ENCODE data around the gene DGKI. TPM values are rescaled to one million over a fixed set of nuclear protein-coding genes. Genes with fewer than 3 reads are reported as not detected.

The DGKI gene
- total RNA-seq, 5 donors from 2014 or later (not counting 1 experiment from before 2014, with no cell fraction given) = not detected

DNA sequence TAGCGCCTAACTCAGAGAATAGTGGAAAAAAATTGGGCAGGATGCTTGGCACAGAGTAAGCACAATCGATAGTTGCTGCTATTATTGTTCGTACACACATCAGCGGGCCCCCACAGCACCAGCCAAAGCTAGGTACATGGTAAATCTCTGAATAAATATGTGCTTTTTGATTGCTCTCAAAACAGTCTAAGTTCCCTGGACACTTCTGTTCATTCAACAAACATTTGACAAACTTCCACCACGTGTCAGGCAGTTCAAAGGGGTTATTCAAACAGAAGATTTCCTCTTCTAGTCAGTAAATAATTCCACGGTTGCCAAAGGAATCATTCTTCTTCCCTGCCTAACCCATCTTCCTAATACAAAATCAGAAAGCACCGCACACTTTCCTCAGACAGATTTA is 150.8 kb downstream of the DGKI start:
- Histone ChIP-seq H3K9me3 (no peaks in the 10 kb centered on the region), H3K27me3 (replicated peaks in 1 of 2; ENCODE audit: control insufficient read depth in 2 of 2, extremely low read depth in 1 of 2, insufficient read depth in 2 of 2, low read length in 1 of 2) (peaks cover 0 to 2% of the 10 kb centered on the region in 2 experiments), H3K36me3 (ENCODE audit: control insufficient read depth in 2 of 2, extremely low read depth in 1 of 2, insufficient read depth in 1 of 2, low read length in 1 of 2) (no peaks in the 10 kb centered on the region), H3K4me1 (ENCODE audit: control insufficient read depth in 1 of 2, extremely low read depth in 1 of 2, insufficient read depth in 2 of 2, low read length in 2 of 2) (no peaks in the 10 kb centered on the region), H3K27ac (ENCODE audit: low read length) (no peak overlapping the region), H3K4me3 (ENCODE audit: control insufficient read depth in 1 of 2, extremely low read depth in 1 of 2, low read length in 1 of 2) (no peak overlapping the region)
- peaks cover 7 to 9% of the 10 kb centered on the region in 2 donors for H3K27me3 Mint-ChIP-seq
- POLR2A ChIA-PET = no interaction called here
- no peak for DNase-seq
- H3K27ac Mint-ChIP-seq = no peak overlapping the region
- WGBS (ENCODE audit: insufficient coverage) = 40% methylated on average over 2 of the region's 7 CpGs
- H3K4me3 Mint-ChIP-seq = no peak overlapping the region
- no peaks in the 10 kb centered on the region for H3K4me1 Mint-ChIP-seq
- no peaks in the 10 kb centered on the region for H3K9me3 Mint-ChIP-seq
- no peak for ATAC-seq (replicated peaks in 1 of 4)
- no peaks in the 10 kb centered on the region for H3K36me3 Mint-ChIP-seq
- CTCF ChIA-PET = no interaction called here

DNA sequence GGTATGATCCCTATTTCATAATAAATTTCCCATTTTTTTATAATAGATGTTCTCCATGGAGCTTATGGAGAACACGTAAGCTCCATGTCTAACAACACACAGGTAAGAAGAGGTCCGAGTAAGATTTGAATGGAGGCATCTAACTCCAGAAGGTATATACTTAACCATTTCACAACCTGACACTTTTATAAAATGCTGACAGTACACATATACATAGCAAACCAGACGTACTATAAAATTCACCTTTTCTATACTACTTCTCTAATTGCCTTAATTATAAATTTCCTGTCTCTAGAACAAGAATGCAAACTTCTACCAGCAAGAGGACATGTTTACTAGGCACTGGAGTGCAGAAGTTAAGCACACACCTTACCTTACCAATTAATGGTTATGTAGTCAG is 151.3 kb downstream of the DGKI start:
- ChIA-PET CTCF (no interaction called here), POLR2A (no interaction called here)
- ATAC-seq (replicated peaks in 1 of 4) = no peak
- no peak overlapping the region for H3K4me3 Mint-ChIP-seq
- no peaks in the 10 kb centered on the region for H3K9me3 Mint-ChIP-seq
- Histone ChIP-seq H3K36me3 (ENCODE audit: control insufficient read depth in 2 of 2, extremely low read depth in 1 of 2, insufficient read depth in 1 of 2, low read length in 1 of 2) (no peaks in the 10 kb centered on the region), H3K27me3 (replicated peaks in 1 of 2; ENCODE audit: control insufficient read depth in 2 of 2, extremely low read depth in 1 of 2, insufficient read depth in 2 of 2, low read length in 1 of 2) (peaks cover 0 to 2% of the 10 kb centered on the region in 2 experiments), H3K27ac (ENCODE audit: low read length) (no peak overlapping the region), H3K4me1 (ENCODE audit: control insufficient read depth in 1 of 2, extremely low read depth in 1 of 2, insufficient read depth in 2 of 2, low read length in 2 of 2) (no peaks in the 10 kb centered on the region), H3K9me3 (no peaks in the 10 kb centered on the region), H3K4me3 (ENCODE audit: control insufficient read depth in 1 of 2, extremely low read depth in 1 of 2, low read length in 1 of 2) (no peak overlapping the region)
- H3K27me3 Mint-ChIP-seq = peaks cover 7 to 8% of the 10 kb centered on the region in 2 donors
- no peaks in the 10 kb centered on the region for H3K4me1 Mint-ChIP-seq
- no peaks in the 10 kb centered on the region for H3K36me3 Mint-ChIP-seq
- no peak overlapping the region for H3K27ac Mint-ChIP-seq
- 86% methylated on average over 2 of the region's 3 CpGs for WGBS (ENCODE audit: insufficient coverage)
- DNase-seq = no peak

DNA sequence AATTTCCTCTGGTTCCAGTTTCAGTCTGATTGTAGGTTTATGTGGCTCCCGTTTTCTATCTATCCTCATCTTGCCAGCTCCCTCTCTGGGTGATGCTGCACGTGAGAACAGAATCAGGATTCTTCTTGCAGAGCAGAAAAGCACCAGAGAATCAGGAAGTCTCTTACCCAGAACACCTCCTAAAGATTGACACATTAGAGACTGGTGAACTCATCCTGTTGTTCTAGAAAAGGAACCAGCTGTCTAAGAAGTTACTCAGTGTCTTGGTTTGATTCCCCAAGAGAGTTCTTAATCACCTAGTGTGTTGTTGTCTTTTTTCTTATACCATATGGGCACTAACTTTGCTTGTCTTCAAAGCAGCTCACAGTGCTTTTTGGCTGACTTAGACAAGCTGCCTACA is 152.4 kb downstream of the DGKI start:
- ATAC-seq (replicated peaks in 1 of 4) (no peak), DNase-seq (no peak)
- POLR2A ChIA-PET = no interaction called here
- no peaks in the 10 kb centered on the region for H3K9me3 Mint-ChIP-seq
- H3K4me1 ChIP-seq (ENCODE audit: control insufficient read depth in 1 of 2, extremely low read depth in 1 of 2, insufficient read depth in 2 of 2, low read length in 2 of 2) = no peaks in the 10 kb centered on the region
- no peaks in the 10 kb centered on the region for H3K36me3 ChIP-seq (ENCODE audit: control insufficient read depth in 2 of 2, extremely low read depth in 1 of 2, insufficient read depth in 1 of 2, low read length in 1 of 2)
- H3K4me3 Mint-ChIP-seq = no peak overlapping the region
- H3K9me3 ChIP-seq = no peaks in the 10 kb centered on the region
- no peak overlapping the region for H3K4me3 ChIP-seq (ENCODE audit: control insufficient read depth in 1 of 2, extremely low read depth in 1 of 2, low read length in 1 of 2)
- WGBS (ENCODE audit: insufficient coverage) = no CpG with 5 or more reads among the region's 2 CpGs
- H3K36me3 Mint-ChIP-seq = no peaks in the 10 kb centered on the region
- H3K27me3 ChIP-seq (replicated peaks in 1 of 2; ENCODE audit: control insufficient read depth in 2 of 2, extremely low read depth in 1 of 2, insufficient read depth in 2 of 2, low read length in 1 of 2) = peaks cover 0 to 2% of the 10 kb centered on the region in 2 experiments
- no peaks in the 10 kb centered on the region for H3K4me1 Mint-ChIP-seq
- H3K27ac ChIP-seq (ENCODE audit: low read length) = no peak overlapping the region
- peaks cover 8 to 13% of the 10 kb centered on the region in 2 donors for H3K27me3 Mint-ChIP-seq
- CTCF ChIA-PET = no interaction called here
- H3K27ac Mint-ChIP-seq = no peak overlapping the region

DNA sequence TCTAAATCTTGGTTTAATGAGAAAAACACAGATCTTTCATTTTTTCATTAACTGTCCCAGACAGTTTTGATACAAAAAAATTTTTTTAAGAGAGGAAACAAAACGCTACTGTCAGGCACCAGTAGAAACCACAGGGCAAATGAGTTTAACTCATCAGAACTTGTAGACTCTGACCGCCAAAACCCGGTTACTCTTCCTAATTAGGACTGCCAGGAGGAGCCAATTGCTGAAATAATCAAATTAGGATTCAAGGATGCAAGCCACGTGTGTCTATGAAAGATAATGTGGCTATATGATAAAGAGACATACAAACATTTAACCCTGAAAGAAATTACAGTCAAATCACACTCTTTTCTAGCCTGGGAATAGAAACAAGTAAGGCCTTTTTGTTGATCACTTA is 154.4 kb downstream of the DGKI start:
- ChIA-PET POLR2A (no interaction called here), CTCF (interaction anchor here in 1 of 2 donors (0.6 kb wide), 1 partner anchor 196 kb away, joined by 3 read pairs; no protein-coding TSS in a partner anchor)
- Mint-ChIP-seq H3K36me3 (no peaks in the 10 kb centered on the region), H3K27me3 (peaks cover 4 to 13% of the 10 kb centered on the region in 2 donors), H3K9me3 (no peaks in the 10 kb centered on the region), H3K4me3 (no peak overlapping the region), H3K27ac (no peak overlapping the region), H3K4me1 (no peaks in the 10 kb centered on the region)
- no peaks in the 10 kb centered on the region for H3K9me3 ChIP-seq
- no peaks in the 10 kb centered on the region for H3K4me1 ChIP-seq (ENCODE audit: control insufficient read depth in 1 of 2, extremely low read depth in 1 of 2, insufficient read depth in 2 of 2, low read length in 2 of 2)
- 71% methylated on average over 1 of the region's 4 CpGs for WGBS (ENCODE audit: insufficient coverage)
- H3K27ac ChIP-seq (ENCODE audit: low read length) = no peak overlapping the region
- no peaks in the 10 kb centered on the region for H3K36me3 ChIP-seq (ENCODE audit: control insufficient read depth in 2 of 2, extremely low read depth in 1 of 2, insufficient read depth in 1 of 2, low read length in 1 of 2)
- H3K4me3 ChIP-seq (ENCODE audit: control insufficient read depth in 1 of 2, extremely low read depth in 1 of 2, low read length in 1 of 2) = no peak overlapping the region
- no peak for DNase-seq
- no peaks in the 10 kb centered on the region for H3K27me3 ChIP-seq (replicated peaks in 1 of 2; ENCODE audit: control insufficient read depth in 2 of 2, extremely low read depth in 1 of 2, insufficient read depth in 2 of 2, low read length in 1 of 2)
- ATAC-seq (replicated peaks in 1 of 4) = no peak

DNA sequence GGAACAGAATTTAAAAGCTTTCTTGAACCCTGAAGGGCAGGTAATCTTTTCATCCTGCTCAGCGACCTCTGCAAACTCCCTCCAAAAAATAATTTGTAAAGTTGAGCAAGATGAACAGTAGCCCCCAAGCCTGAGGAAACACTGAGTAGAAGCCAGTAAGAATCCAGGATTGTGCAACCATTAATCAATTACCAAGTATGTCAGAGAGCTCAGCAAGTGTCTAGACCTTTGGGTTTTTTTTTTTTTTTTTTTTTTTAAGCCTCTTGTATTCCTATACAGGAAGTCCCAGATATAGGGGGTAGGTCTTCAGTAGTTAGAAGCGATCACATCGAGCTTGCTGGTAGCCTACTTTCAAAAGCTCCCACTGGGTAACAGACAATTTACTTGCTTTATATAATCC is 155.2 kb downstream of the DGKI start:
- no peaks in the 10 kb centered on the region for H3K36me3 ChIP-seq (ENCODE audit: control insufficient read depth in 2 of 2, extremely low read depth in 1 of 2, insufficient read depth in 1 of 2, low read length in 1 of 2)

DNA sequence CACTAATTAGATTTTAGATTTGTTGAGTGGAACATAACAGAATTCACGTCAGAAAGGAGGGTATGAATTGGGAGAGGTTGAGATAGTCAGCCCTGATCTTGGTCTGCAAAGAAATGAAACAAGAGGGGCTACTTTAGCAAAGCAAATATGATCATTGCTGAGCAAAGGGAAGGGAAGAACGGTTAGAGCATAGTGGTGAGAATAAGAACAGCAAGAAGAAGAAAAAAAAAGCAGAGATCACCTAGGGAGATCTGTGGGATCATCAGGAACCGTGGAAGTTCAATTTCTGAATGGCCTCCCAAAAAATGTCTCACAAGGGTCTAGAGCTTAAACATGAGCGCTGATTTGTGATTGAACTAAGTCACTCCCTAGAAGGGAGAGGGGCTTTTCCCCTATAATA is 156.1 kb downstream of the DGKI start:
- no peak overlapping the region for H3K27ac Mint-ChIP-seq
- H3K36me3 Mint-ChIP-seq = no peaks in the 10 kb centered on the region
- H3K9me3 Mint-ChIP-seq = no peaks in the 10 kb centered on the region
- ChIA-PET CTCF (no interaction called here), POLR2A (no interaction called here)
- ATAC-seq (replicated peaks in 1 of 4) (no peak), DNase-seq (no peak)
- Histone ChIP-seq H3K9me3 (no peaks in the 10 kb centered on the region), H3K4me1 (ENCODE audit: control insufficient read depth in 1 of 2, extremely low read depth in 1 of 2, insufficient read depth in 2 of 2, low read length in 2 of 2) (no peaks in the 10 kb centered on the region), H3K27ac (ENCODE audit: low read length) (no peak overlapping the region), H3K36me3 (ENCODE audit: control insufficient read depth in 2 of 2, extremely low read depth in 1 of 2, insufficient read depth in 1 of 2, low read length in 1 of 2) (no peaks in the 10 kb centered on the region), H3K27me3 (replicated peaks in 1 of 2; ENCODE audit: control insufficient read depth in 2 of 2, extremely low read depth in 1 of 2, insufficient read depth in 2 of 2, low read length in 1 of 2) (no peaks in the 10 kb centered on the region), H3K4me3 (ENCODE audit: control insufficient read depth in 1 of 2, extremely low read depth in 1 of 2, low read length in 1 of 2) (no peak overlapping the region)
- H3K4me3 Mint-ChIP-seq = no peak overlapping the region
- H3K4me1 Mint-ChIP-seq = no peaks in the 10 kb centered on the region
- WGBS (ENCODE audit: insufficient coverage) = 31% methylated on average over 2 of the region's 4 CpGs
- peaks cover 5 to 11% of the 10 kb centered on the region in 2 donors for H3K27me3 Mint-ChIP-seq

More for the DNA sequence above, 155.2 kb downstream of the DGKI start:
- Mint-ChIP-seq H3K27ac (no peak overlapping the region), H3K27me3 (peaks cover 2 to 8% of the 10 kb centered on the region in 2 donors), H3K4me1 (no peaks in the 10 kb centered on the region), H3K4me3 (no peak overlapping the region), H3K9me3 (no peaks in the 10 kb centered on the region), H3K36me3 (no peaks in the 10 kb centered on the region)
- no peak for ATAC-seq (replicated peaks in 1 of 4)
- no peaks in the 10 kb centered on the region for H3K9me3 ChIP-seq
- no peak overlapping the region for H3K27ac ChIP-seq (ENCODE audit: low read length)
- WGBS (ENCODE audit: insufficient coverage) = no CpG with 5 or more reads among the region's 3 CpGs
- no peaks in the 10 kb centered on the region for H3K4me1 ChIP-seq (ENCODE audit: control insufficient read depth in 1 of 2, extremely low read depth in 1 of 2, insufficient read depth in 2 of 2, low read length in 2 of 2)
- POLR2A ChIA-PET = interaction anchor here in 1 of 2 donors (0.7 kb wide), 1 partner anchor 10 kb away, joined by 3 read pairs; no protein-coding TSS in a partner anchor
- DNase-seq = no peak
- CTCF ChIA-PET = interaction anchor here in 1 of 2 donors (0.6 kb wide), 1 partner anchor 26 kb away, joined by 3 read pairs; no protein-coding TSS in a partner anchor
- H3K4me3 ChIP-seq (ENCODE audit: control insufficient read depth in 1 of 2, extremely low read depth in 1 of 2, low read length in 1 of 2) = no peak overlapping the region
- no peaks in the 10 kb centered on the region for H3K27me3 ChIP-seq (replicated peaks in 1 of 2; ENCODE audit: control insufficient read depth in 2 of 2, extremely low read depth in 1 of 2, insufficient read depth in 2 of 2, low read length in 1 of 2)

DNA sequence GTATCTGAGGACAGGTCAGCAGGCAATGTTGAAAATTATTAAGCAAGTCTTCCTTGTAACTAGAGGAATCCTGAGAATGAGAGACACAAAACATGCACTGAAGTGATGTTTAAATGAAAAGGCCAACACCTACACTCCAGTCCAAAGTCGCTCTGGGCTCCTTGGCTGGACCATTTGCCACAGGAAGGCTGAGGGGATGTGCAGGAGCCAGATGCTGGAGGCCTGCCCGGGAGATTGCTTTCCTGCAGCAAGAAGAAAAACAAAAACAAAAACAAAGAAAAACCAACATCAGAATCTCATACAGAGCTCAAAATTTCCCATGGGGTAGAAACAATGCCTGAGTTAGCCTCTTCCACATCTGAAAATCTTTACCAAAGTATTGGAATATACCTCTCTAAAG is 157.0 kb downstream of the DGKI start:
- Histone ChIP-seq H3K4me1 (ENCODE audit: control insufficient read depth in 1 of 2, extremely low read depth in 1 of 2, insufficient read depth in 2 of 2, low read length in 2 of 2) (no peaks in the 10 kb centered on the region), H3K27ac (ENCODE audit: low read length) (no peak overlapping the region), H3K27me3 (replicated peaks in 1 of 2; ENCODE audit: control insufficient read depth in 2 of 2, extremely low read depth in 1 of 2, insufficient read depth in 2 of 2, low read length in 1 of 2) (peaks cover 0 to under 1% of the 10 kb centered on the region in 2 experiments), H3K4me3 (ENCODE audit: control insufficient read depth in 1 of 2, extremely low read depth in 1 of 2, low read length in 1 of 2) (no peak overlapping the region), H3K36me3 (ENCODE audit: control insufficient read depth in 2 of 2, extremely low read depth in 1 of 2, insufficient read depth in 1 of 2, low read length in 1 of 2) (no peaks in the 10 kb centered on the region), H3K9me3 (no peaks in the 10 kb centered on the region)
- Mint-ChIP-seq H3K36me3 (no peaks in the 10 kb centered on the region), H3K4me3 (no peak overlapping the region), H3K9me3 (no peaks in the 10 kb centered on the region), H3K27ac (no peak overlapping the region), H3K27me3 (peaks cover 5 to 16% of the 10 kb centered on the region in 2 donors), H3K4me1 (no peaks in the 10 kb centered on the region)
- no CpG with 5 or more reads among the region's 2 CpGs for WGBS (ENCODE audit: insufficient coverage)
- ChIA-PET CTCF (interaction anchor here in 1 of 2 donors (0.7 kb wide), 1 partner anchor 10 kb away, joined by 7 read pairs; no protein-coding TSS in a partner anchor), POLR2A (no interaction called here)
- no peak for ATAC-seq (replicated peaks in 1 of 4)
- DNase-seq = no peak

All from T-cell (primary cell).